Body of pancreas (tissue), 4 donors: ENCODE measurements around the gene FAM135A.

Experiments
- CTCF ChIP-seq, 7 experiments: fragments of 450-650 bp in 4 of 7; fragments of 200-600 bp in 3 of 7; sonication (generic) in 3 of 7; IDR thresholded peaks; one replicate each; pipeline ENCODE4 v1.5.1; 2016 to 2019; ENCODE audit warnings: antibody characterized with exemption in 7 of 7
- POLR2A ChIP-seq, 3 donors: fragments of 450-650 bp; IDR thresholded peaks; one replicate each; pipeline ENCODE4 v1.6.1; 2016; ENCODE audit warnings: antibody characterized with exemption in 3 of 3, mild to moderate bottlenecking in 2 of 3

GRCh38 chr6:70396163-70396562 is 17.1 kb upstream of the FAM135A start:
- TF ChIP-seq POLR2A (IDR thresholded peaks at IDR 0.05) (no peak), CTCF (IDR thresholded peaks at IDR 0.05) (no peak)
